Stimulated activated CD4-positive, alpha-beta T cell treated with anti-CD3 and anti-CD28 coated beads, Interleukin-1b, Interleukin-23, amount 100 ng/mL, for 48 hours (primary cell): ENCODE data around the gene RAB20.

Experiments
- DNase-seq: peaks from one replicate; pipeline ENCODE4 v3.0.0-alpha.2; 2020

The RAB20 gene

DNA sequence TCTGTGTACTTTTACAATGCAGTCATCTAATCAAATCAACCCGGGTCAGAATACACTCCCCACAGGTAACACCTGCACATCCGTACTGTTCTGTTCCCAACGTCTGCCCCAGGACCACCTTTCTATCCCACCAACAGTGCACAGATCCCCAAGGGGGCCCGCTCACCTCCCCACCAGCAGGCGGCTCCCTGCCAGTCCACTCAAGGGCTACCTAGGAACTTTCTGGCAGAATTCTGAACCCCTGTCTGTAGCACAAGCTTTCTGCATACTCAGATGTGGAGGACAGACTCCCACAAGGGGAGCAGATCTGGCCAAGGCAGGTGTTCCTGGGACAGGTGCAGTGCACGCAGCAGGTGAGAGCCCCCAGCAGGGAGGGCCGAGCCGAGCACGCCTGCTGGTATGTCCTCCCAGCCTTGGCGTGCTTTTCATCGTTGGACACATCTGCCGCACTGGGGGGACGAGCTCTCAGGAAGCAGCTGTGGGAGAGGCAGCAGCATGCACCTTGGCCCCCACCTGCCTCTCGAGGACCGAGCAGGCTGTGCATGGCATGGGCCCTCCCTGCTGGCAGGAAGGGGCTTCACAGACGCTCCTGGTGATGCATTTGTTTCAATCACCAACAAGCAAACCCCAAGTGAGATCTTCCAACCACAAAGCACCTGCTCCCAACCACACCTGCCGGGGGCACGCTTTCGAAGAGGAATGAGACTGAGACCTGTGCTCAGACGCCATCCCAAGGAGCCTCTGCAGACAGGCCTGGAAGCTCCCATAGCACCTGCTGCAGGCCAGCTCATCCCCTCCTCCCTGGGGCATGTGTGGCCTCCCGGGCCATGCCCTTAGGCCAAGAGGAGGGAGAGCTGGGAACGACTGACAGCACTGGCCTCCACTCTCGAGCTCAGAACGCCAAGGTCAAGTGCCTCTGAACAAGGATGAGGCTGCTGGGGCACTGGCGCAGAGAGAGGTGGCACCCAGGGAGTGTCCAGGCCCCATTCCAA is 35.9 kb downstream of the RAB20 start:
- DNase-seq = no peak

GRCh38 chr13:110524541-110525257 is 36.8 kb downstream of the RAB20 start:
- no peak for DNase-seq

DNA sequence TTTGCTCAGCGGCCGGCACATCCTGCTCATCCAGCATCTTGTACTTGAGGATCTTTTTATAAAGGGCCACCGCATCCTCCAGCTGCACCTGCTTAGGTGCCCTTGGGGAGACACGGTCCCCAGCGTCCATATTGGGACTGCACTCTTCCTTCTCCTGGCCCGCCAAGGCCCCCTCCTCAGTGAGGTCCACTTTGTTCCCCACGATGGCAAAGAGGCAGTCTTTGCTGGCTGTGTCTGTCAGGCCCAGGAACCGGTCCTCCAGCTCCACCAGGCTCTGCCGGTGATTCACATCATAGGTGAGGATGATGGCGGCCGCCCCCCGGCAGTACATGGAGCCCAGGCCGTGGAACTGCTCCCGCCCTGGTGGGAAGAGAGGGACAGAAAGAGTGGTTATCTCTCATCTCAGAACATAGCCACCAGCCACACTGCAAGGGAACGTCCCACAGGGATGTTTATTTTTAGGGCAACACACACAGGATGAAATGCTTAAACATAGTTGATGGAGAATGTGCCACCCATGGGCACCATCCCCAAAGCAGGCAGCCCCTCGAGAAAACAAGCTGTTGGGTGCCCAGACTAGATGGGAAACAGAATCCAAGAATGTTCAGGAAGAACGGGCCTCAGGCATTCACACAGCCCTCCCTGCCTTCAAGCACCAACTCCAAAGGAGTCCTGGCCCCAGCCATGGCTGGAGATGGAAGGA is 37.5 kb downstream of the RAB20 start:
- DNase-seq = no peak

DNA sequence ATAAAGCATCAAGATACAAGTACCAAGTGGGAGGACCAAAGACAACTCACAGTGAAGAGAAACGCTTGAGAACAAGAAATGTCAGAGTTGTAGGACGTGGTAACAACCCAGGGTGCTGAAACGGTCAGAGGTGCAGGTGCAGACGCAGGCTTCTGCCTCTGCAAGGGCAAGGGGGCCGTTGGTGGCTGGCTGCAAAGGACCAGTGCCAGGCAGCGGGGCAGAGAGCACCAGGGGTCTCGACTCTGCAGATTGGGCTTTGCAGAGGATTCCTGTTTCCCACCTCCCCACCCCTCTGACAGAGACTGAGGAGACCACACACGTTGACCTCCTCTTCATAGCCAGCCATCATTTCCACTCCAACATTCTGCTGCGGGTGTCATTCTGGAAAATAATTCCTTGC is 38.3 kb downstream of the RAB20 start:
- DNase-seq = no peak

DNA sequence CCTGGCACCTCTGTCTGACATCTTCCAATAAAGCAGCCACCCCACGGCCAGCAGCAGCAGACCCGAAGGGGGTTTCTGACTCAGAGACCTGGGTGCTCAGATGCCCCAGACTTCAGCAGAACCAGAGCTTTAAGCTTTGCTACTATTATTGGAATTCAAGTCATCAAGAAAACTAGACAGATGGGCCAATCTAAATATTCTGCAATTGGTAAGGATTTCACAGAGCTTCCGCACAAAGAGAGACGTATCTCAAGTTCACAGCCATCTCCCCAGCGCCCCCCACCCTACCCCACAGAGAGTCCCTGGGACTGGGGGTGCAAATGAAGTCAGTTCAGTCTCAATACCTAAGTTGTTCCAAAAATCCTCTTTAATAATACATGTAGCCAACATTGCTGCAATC is 38.8 kb downstream of the RAB20 start:
- no peak for DNase-seq

- DNase-seq = no peak
Observed at GRCh38 chr13:110521946-110522345, 39.6 kb downstream of the RAB20 start.

DNA sequence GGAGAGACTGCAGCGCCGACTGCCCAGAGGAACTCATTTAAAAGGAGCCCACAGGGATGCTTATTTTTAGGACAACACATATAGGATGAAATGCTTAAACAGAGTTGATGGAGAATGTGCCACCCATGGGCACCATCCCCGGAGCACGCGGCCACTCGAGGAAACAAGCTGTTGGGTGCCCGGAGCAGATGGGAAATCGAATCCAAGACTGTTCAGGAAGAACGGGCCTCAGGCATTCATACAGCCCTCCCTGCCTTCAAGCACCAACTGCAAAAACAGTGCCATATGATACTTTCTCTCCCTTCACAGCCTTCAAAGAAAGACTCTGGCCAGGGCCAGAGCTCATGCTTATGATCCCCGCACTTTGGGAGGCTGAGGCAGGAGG is 40.2 kb downstream of the RAB20 start:
- no peak for DNase-seq

DNA sequence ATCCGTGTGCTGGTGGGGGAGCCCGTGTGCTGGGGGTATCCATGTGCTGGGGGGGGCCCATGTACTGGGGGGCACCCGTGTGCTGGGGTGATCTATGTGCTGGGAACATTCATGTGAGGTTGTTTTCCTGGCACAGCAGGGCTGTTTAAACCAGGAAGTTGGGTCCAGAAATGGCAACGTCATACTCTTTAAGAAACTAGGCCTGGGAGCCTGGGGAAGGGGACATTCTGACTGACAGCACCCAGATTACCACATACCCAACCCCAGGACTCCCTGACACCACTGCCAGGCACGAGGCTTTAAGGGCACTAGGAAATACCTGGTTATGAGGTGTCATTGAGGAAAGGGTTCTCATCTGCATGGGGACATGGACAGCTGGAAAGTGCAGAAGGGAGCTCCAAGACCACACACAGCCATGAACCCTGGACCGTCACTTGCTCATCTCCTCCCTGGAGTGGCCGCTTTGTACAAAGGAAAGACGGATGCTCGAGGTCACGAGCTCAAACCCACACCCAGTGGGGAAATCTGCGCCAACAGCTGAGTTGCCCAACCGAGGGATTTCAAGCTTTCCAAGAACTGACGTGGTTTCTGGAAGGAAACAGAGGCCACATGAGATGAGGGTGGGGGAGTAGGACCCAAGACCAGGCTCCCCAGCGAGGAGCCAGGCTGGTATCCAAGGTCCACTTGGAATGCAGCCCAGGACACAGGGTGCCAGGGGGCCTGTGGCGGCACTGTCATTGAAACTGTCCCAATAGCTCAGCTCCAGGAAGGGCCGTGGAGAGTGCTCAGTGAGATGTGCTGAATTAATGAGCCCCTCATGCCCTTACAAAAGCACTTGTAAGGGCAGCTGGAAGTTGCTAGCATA is 40.9 kb downstream of the RAB20 start:
- DNase-seq = no peak

GRCh38 chr13:110519506-110519905 is 42.0 kb downstream of the RAB20 start:
- DNase-seq = no peak

GRCh38 chr13:110519046-110519445 is 42.5 kb downstream of the RAB20 start:
- no peak for DNase-seq

- no peak for DNase-seq
Observed at GRCh38 chr13:110518571-110518970, 43.0 kb downstream of the RAB20 start.

DNA sequence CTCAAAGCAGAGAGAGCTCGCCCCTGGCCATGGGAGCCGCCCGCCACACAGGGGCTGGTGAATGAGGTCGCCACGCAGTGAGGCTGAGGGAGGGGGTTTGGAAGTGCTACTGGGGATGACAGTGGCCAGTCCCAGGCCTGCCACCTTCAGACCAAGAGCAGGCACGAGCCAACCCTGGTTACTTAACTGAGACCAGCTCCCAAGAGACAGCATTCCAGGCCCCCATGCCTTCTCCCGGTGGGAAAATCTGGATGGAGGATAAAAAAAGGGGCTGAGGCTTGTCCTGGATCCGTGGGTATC is 43.3 kb downstream of the RAB20 start:
- DNase-seq = no peak

DNA sequence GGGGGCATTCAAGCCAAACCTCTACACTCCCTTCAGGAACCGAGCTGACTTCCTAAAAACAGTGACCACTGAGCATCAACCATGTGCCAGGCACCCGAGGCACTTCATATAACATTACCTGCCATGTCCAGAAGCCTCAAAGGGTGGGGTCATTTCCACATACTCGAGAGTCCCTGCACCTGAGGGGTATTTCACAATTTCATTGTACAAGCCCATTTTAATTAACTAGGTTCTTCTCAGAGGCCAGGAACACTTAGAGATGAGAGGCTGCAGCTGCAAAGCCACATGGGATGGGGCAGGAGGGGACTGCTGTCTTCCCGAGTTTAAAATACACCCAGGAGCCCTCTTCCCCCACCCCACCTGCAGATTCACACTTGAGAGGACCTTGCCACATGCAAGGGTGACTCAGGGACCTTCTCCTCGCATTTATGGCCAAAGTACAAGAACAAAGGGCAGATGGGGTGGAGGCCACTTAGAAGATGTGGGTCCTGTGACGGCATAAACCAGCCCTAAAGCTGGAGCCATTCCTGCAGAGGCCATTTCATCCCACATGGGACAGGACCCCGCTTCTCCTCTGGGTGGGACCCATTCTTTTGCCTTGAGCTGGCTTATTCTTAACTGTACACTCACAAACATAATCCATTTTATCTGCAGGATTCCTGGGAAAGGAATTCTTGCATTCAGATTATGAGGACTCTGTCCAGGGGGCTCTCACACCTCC is 43.9 kb downstream of the RAB20 start:
- no peak for DNase-seq

- no peak for DNase-seq
Observed at GRCh38 chr13:110516500-110516899, 45.0 kb downstream of the RAB20 start.

- DNase-seq = no peak
Observed at GRCh38 chr13:110512198-110512740, 49.3 kb downstream of the RAB20 start.

- no peak for DNase-seq
Observed at GRCh38 chr13:110511509-110512181, 49.9 kb downstream of the RAB20 start.

GRCh38 chr13:110509971-110510786 is 51.3 kb downstream of the RAB20 start:
- no peak for DNase-seq

- DNase-seq = no peak
Observed at GRCh38 chr13:110509478-110509926, 52.0 kb downstream of the RAB20 start.

GRCh38 chr13:110507678-110508381 is 53.7 kb downstream of the RAB20 start:
- DNase-seq = no peak
